GM20000 (cell line): ENCODE measurements around the gene DIRAS1.

ENCODE experiments used
- DNase-seq: peaks from one replicate; pipeline ENCODE4 v3.0.0; 2012; ENCODE audit warnings: low spot score
- CTCF ChIP-seq: IDR thresholded peaks from 2 replicates; pipeline ENCODE4 v1.5.1; 2012; ENCODE audit warnings: mild to moderate bottlenecking, control low read depth; ENCODE audit errors: extremely low read depth, missing control alignments

Gene DIRAS1

GRCh38 chr19:2765376-2765775 lies 44.2 kb upstream of the DIRAS1 start:
- no peak for TF ChIP-seq CTCF
- no peak for DNase-seq

- TF ChIP-seq CTCF: no peak
- no peak for DNase-seq
These were observed 43.8 kb upstream of the DIRAS1 start for GRCh38 chr19:2764945-2765344.

- no peak for TF ChIP-seq CTCF
- no peak for DNase-seq
These were observed 42.5 kb upstream of the DIRAS1 start for GRCh38 chr19:2763687-2764086.

GRCh38 chr19:2762783-2763496 lies 41.8 kb upstream of the DIRAS1 start:
- no peak for TF ChIP-seq CTCF
- DNase-seq: no peak

- no peak for TF ChIP-seq CTCF
- no peak for DNase-seq
These were observed 41.0 kb upstream of the DIRAS1 start for GRCh38 chr19:2761876-2762782.

GRCh38 chr19:2761309-2761677 lies 40.1 kb upstream of the DIRAS1 start:
- no peak for DNase-seq
- no peak for TF ChIP-seq CTCF

GRCh38 chr19:2759965-2760364 lies 38.8 kb upstream of the DIRAS1 start:
- TF ChIP-seq CTCF: no peak
- DNase-seq: no peak
